GM19239 (cell line): ENCODE measurements around the gene SMARCE1.

ENCODE experiments used
- DNase-seq: peaks from one replicate; pipeline ENCODE4 v3.0.0; 2011; ENCODE audit warnings: low spot score; ENCODE audit not compliant: insufficient read length
- FAIRE-seq: peaks from 2 replicates; lab custom pipeline; 2011; peaks lifted over from hg19 to GRCh38; lab: Jason Lieb, UNC

SMARCE1 gene

DNA sequence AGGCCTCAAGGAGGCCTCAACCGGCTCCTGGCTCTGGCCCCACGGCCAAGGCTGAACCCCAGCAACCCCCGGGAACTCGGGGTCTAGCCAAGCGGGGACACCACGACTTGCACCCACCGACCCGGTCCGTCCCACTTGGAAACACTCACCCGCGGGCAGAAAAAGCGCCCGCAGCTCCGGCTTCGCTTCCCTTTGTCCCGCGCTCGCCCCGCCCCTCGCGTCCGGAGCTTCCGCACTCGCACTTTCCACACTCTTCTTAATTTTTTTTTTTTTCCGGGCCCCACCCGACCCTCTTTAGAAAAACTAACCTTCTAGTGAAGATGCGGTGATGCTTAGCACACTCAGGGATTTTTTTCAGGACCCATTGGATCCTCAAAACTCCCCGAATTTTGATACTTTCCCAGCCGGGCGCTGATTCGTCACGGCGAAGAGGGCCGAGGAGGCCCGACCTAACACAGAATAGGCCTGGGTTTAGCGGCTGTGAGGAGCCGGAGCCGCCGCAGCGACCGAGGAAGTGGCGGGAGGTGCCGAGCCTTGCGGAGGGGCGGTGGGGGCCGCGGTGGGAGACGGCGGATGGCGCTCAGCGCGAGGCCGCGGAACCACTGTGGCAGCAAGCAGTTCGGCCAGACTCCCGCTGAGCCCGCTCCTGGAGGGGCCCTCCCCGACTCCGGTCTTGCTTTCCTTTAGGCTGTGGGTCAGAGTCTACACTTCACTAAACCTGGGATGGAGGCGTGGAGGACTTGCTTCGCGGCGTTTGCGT lies at the start of gene SMARCE1:
Gene SMARCE1 (minus strand): TSS at position 195 of the 760 bp plus-strand sequence. CDS start 2,016 bp downstream, outside the sequence.
- DNase-seq (peak; percentile 58), FAIRE-seq (peak; percentile 86)

DNA sequence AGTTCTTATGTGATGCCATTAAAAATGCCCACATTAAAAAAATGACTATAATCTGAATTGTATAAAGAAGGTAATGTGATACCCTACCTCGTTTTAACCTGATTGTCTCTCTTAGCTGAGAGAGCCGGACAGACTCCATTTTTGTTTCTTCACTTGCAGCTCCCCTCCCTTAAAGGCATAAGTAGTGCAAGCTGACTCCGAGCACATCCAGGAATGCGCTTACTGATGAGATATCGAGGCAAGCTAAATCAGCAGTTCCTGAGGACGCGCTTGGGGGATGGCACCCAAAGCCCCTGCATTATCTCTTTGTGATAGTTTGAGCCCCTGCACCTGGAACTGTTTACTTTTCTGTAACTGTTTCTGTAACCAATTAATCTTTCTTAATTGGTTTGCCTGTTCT lies 49.7 kb upstream of the SMARCE1 start:
- FAIRE-seq = no peak
- no peak for DNase-seq

DNA sequence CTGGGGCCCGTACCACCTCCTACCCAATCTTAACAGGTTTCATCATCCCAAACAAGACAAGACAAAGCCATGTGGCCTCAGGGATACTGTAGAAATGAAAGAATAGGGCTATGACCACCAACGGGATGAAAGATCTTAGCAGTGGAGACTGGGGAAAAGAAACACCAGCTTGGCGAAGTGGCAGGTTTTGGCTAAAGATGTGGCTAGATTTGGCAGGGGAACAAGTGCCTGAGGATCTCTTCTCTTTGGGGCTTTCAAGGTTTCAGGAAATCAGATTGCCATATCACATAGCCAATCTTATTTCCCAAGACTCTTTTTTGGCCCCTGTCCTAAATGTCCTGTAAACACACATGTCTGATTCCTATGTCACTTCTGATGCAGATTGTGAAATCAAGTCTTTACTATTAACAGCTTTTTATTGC lies 49.0 kb upstream of the SMARCE1 start:
- FAIRE-seq (no peak), DNase-seq (no peak)

DNA sequence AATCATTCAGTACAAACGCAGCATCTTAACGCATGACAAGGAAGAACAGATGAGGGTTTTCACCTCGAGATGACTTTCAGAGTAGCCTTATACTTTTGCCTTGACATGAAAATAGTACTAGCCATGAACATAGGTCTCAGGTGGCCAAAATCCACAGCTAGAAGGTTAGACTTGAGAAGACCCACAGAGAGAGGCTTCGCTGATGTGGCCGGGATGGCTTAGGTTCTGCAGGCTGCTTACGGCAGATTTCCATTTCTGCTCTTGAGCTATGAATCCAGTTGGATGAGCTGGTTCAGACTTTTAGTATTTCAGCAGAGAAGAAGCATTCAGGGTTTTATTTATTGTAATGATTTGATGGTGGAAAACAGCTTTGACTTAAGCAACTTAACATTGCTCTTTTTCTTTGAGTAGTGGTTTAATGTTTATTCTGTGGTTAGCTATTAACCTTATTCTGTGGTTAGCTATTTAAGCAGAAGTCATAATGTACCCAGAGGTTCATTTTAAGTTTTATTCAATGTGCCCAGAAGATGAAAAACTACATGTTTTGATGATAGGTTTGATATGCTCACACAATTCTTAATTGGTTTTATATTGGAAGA lies 48.4 kb upstream of the SMARCE1 start:
- FAIRE-seq (no peak), DNase-seq (no peak)

DNA sequence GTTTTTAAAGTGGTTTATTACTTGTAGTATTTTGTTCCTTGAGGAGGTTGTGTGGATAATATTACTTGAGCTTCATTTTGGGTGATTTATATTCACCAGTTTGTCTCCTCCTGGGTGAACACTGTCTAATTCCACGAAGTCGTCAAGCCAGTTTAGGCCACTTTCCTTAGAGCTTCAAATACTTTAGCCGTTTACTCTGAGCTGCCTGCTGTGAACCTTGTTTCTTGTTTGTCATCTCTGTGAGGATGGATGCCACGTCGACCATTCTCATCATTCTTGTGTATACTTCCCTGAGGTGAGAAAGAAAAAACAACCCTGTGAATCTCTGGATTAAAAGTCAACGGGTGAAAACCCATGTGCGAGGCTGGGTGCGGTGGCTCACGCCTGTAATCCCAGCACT lies 47.0 kb upstream of the SMARCE1 start:
- FAIRE-seq (no peak), DNase-seq (no peak)

DNA sequence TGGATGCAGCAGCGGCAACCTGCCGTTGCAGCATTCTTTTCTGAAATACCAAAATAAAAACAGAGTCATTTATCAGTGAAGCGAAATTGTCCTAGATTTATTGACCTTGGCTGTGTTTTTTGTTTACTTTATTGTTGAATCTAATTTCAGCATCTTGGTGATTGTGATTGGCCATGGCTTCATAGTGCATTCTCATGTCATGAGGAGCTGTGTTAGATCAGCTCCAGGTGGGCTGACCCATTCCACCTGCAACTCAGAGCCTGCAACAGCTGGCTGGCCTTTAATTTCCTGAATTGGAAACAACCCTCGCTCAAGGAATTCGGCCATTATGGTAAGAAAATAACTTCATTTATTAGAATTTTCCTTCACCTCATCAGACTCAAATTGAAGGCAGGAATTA lies 39.5 kb upstream of the SMARCE1 start:
- DNase-seq = no peak
- no peak for FAIRE-seq

DNA sequence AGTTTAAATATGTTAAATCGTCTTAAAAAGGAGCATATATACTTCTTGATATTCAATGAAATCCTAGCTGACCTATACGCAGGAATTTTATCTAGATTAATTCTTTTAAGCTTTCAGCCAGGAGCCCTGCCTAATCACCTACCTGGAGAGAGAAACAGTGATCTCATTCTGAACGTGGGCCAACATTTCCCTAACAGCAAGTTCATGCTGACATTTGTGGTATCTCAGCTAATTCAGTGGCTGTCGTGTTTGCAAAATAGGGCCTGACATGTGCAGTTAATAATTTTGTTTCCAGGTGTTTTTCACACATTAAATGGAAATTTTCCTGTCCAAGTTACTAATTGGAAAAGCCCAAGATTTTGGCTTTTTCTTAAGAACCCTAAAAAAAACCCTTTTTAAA lies 38.6 kb upstream of the SMARCE1 start:
- DNase-seq (no peak), FAIRE-seq (no peak)

DNA sequence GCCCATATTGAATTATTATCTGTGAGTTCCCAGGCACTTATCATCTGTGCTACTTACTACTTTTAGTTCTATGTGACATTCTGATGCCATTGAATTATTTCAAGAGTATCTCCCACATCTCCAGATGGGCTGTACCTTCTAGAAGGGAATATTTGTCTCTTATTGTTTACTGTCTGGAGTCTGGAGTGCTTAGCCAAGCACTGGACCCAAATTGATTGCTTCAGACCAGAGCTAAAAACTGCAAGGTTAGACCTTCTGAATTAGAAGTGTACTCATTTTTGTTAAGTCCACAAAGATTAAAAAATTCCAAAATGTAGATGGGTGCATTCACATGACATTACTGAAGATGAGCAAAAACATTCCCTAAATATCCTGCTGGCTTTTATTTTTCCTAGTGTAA lies 33.4 kb upstream of the SMARCE1 start:
- FAIRE-seq = no peak
- DNase-seq = no peak

DNA sequence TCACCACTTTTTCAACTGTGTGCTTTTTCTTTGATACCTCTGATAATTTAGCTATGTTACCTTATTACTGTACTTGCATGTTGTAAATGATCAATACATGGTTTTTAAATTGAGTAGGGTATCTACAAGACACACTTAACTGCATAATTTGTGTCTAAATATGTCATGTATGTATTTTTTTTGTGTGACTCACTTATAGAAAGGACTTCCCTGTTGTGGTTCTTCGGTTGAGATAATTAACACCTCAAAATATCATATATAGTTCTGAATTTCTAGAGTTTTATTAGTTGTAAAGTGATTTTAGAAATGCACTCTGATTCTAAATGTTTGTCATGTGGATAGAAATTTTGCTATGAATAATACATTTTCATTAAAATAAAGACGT lies 31.9 kb upstream of the SMARCE1 start:
- FAIRE-seq = no peak

DNA sequence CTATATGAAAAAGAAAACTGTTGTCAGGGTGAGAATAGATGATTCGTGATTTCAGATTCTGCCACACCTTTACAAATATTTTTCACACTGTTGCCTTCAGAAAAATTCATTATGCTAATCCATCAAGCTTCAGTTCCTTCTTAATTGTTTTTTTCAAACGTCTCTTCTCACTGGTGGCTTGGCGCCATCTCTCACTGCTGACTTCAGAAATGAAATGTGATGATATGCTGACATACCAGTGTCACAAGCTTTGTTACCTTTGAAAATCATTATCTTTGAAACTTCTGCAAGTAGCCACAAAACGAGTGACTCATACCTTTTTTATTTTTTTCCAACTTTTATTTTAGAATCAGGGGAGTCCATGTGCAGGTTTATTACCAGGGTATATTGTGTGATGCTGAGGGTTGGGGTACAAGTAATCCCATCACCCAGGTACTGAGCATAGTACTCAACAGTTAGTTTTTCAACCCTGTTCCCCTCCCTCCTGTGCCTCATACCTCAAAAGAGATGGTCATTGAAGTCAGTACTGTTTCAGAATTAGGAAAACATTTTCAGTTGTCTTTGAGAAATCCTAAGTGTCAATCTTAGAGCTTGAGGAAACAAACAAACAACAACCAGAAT lies 31.4 kb upstream of the SMARCE1 start:
- no peak for DNase-seq
- no peak for FAIRE-seq

More for the DNA sequence above, 31.9 kb upstream of the SMARCE1 start:
- DNase-seq = no peak

DNA sequence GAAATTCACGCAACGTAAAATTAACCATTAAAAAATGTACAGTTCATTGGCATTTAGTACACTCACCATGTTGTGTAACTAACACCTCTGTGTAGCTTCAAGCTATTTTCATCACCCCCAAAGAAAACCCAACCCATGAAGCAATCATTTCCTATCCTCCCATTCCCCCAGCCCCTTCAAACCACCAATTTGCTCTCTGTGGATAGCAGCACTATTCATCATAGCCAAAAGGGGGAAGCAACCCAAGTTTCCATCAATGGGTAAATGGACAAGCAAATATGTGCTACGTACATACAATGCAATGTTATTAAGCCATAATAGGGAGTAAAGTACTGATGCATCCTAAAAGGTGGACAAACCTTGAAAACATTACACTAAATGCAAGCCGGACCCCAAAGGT lies 28.3 kb upstream of the SMARCE1 start:
- DNase-seq (no peak), FAIRE-seq (no peak)

DNA sequence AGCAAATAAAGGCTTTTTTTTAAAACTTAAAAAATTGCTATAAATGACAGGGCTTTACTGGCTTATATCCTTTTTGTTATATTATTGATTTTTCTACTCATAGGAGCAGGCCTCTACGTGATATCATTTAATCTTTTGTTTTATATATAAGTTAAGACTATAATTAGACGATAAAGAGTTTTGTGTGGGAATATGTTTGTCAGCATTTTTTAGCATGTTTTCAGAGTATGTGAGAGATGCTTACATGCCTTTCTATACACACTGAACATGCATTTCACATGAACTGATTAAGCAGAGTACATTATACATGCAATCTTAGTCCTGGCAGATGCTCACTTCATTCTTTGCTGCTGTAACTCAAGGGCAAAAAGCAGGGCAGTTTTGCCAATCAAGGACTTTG lies 25.0 kb upstream of the SMARCE1 start:
- DNase-seq = no peak
- no peak for FAIRE-seq

DNA sequence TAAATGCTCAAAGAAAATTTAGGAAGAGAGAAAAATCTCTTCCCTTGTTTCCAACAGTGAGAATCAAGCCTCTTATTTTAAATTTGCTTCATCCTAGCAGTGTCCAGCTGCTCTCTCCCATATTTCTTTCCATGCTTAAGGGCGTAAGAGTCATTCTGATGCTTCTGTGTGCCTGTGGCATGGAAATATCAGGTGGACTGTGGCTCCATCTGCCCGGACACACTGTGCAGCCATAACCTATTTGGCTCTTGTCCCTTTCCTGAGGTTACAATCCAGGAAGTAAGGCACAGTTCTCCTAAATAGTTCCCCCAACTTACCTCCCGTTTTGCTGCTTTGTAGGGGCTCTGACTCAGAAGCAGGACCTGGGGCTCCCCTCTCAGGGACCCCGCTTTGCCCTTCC lies 23.7 kb upstream of the SMARCE1 start:
- no peak for FAIRE-seq

DNA sequence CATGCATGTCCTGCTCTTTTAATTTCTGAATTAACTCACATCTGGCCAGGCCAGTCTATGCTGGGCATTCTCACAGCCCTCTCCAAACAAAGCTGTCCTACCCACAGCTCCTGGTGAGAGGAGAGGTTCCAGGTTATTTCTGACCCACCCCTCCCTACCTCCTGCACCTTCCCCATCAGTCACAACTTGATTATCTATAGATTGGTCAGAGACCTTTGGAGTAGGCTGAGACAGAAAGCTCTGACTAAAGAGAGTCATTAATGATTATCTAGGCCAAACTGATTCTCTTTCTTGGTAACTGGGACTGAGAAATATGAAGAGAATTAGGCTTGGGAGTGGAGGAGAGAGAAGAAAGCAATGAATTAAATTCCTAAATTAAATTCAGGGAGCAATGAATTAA lies 18.7 kb upstream of the SMARCE1 start:
- FAIRE-seq (no peak), DNase-seq (no peak)

More for the DNA sequence above, 23.7 kb upstream of the SMARCE1 start:
- no peak for DNase-seq

DNA sequence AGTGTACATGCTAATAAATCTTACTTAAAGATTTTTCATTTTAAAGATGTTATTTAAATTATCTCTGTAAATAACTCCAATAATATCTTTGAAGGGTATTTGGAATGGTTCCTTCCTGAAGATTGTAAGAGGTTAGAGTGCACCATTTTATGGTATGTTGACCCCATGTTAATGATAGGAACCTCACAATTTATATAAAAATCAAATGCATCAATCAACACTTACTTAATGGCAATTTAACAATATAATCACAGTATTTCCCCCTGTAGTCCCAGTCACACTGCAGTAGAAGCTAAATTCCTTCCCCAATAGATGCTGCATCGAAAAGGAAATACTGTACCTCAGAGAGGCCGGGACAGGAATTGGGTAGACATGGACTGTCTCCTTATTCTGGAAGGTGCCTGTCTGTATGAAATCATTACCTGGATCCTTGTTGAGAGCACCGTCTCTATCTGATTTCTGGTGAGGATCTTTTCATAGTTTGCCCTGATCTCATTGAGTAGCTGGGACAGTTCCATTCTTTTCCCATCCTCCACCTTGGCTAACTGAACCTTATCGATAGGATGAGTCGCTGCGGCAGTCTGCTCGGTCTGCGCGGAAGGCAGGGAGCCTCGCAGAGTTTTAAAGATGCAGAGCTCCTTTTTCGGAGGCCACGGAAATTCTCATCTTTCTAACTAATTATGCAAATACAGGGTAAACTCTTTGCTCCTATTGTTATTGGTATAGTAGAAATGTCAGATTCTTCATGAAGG lies 17.1 kb upstream of the SMARCE1 start, which contains the start of gene KRT222:
Gene KRT222 (minus strand): TSS at position 596 of the 752 bp plus-strand sequence. CDS start 78 bp downstream, at position 518.
- no peak for FAIRE-seq

DNA sequence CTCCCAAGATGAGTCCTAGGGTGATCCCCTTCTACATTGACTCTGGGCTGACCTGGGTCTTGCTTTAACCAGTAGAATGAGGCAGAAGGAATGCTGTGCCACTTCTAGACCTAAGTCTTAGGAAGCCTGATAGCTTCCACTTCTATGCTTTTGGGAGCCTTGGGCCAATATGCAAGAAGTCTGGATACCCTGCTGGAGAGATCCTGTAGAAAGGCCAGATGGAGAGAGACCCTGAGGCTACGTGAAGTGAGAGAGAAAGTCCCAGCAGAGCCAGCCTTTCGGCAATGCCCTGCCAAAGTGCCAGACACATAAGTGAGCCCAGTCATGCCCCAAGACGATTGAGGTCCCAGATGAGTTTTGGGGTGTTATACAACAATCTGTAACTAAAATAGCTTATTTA lies 15.6 kb upstream of the SMARCE1 start:
- DNase-seq (no peak), FAIRE-seq (no peak)

More for the DNA sequence above, 17.1 kb upstream of the SMARCE1 start, which contains the start of gene KRT222:
- DNase-seq = no peak

DNA sequence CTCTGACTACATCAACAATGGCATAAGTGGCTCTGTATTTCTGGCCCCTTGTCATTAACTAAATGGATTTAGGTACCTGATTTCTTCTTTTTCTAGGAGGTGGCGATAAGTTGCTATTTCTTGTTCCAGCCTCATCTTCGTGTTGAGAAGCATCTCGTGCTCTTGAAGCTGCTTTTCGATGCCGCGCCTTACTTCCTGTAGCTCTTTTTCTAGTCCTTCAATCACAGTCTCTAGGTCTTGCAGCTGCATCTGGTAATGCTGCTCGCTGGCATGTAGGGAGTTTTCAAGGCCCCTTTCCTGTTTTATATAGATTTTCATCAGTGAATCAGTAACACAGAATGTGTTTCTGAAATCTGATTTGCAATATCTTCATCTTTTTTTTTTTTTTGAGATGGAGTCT lies 12.3 kb upstream of the SMARCE1 start:
- FAIRE-seq (no peak), DNase-seq (no peak)

DNA sequence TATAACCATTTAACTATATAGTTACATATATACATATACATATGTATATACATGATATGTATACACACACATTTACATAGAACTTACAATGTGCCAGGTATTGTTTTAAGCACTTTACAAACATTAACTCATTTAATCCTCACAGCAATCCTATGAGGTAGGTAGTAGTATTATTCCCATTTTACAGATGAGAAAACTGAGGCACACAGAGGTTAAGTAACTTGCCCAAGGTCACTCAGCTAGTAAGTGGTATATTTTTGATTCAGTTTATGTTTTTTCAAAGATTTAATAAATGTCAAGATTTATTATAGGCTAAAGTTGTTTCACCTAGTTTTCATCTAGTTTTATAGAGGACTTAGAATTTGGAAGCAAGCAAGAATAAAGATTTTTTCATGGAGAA lies 10.8 kb upstream of the SMARCE1 start:
- DNase-seq (no peak), FAIRE-seq (no peak)

DNA sequence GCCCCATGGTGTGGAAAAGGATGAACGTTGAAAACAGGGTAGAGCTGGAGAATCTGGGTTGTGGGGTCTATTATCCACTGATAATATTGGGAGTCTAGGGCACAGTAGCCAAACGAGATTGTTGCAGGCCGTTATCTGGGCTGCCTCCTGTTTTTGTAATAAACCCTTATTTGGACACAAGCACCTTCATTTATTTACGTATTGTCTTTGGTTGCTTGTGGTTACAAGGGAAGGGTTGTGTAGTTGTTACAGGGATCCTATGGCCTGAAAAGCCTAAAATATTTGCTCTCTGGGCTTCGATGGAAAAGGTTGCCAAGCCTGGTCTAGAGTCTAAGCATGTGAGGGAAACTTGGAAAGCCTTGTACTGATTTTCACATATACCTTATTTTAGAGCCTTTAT lies 4.3 kb upstream of the SMARCE1 start:
- no peak for FAIRE-seq
- DNase-seq = no peak

DNA sequence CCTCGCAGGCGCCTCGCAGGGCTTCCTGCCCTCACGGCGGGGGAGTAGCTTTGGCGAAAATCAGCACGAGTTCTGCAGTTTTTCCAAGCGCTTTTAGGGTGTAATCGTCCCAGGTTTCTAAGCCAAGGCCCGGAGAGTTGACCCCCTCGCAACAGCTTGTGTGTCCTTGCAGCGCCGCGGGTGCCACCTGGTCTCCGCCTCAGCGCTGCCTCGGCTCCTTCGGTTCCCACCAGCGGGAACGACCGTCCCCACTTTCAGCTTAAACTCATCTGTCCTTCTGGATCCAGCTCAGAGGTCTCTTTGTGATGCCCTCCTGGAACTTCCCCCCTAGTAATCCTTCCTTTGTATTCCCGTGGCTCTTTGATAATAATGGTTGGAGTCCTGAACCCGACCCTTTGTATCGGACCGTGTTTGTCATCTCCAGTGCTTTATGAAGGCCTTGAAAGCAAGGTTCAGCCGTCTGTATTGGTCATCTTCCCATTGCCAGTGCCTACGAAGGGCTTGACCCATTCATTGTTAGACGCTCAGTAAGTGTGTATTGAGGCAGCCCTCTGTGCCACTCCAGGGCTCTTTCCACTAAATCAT lies 858 bp upstream of the SMARCE1 start:
- FAIRE-seq (peak; percentile 81), DNase-seq (no peak)
